Spinal cord (tissue), 4 donors: ENCODE measurements around the gene DMRT1. TPM values are rescaled to one million over a fixed set of nuclear protein-coding genes. Genes with fewer than 3 reads are reported as not detected.

Experiments
- polyA plus RNA-seq, 2 donors: library from polyadenylated mRNA; unstranded; fragments of 120-200 nt; gene quantifications; one replicate each; pipeline ENCODE4 v1.2.1, GENCODE V29; 2013; ENCODE audit not compliant: insufficient read length in 2 of 2
- small RNA-seq: library from RNA; depleted of rRNA; stranded (forward); fragments of <200 nt; gene quantifications from one replicate; pipeline ENCODE3, GENCODE V24; 2014; ENCODE audit warnings: low replicate concordance
- total RNA-seq, 2 donors: library from RNA; depleted of rRNA in 1 of 2; stranded (reverse); fragments of 120-200 nt in 1 of 2; fragments of >200 nt in 1 of 2; gene quantifications; one replicate each; pipeline versions ENCODE4 v1.2.3 to v1.2.4, GENCODE V29; 2013 to 2014

The DMRT1 gene
- total and polyA plus RNA-seq, 4 donors = 0.11 to 0.14 TPM; not detected in 2

Small RNA genes within 50 kb of the gene (small RNA-seq; reads per million reads assigned to genes)
- gene RNU6-1073P = not detected

Other genes starting within 250 kb of the DMRT1 start
- under 1 TPM; 0.30 to 0.72 TPM for gene DMRT3, start 135.0 kb downstream of the DMRT1 start, total RNA-seq
- gene DMRT3, start 135.0 kb downstream of the DMRT1 start, polyA plus RNA-seq = 1 to 10 TPM in 1 of 2 donors, under 1 TPM in 1; 0.72 to 1.0 TPM
- 1 to 10 TPM; 1.7 to 2.0 TPM for gene DMRT2, start 208.7 kb downstream of the DMRT1 start, total RNA-seq
- 1 to 10 TPM; 3.2 to 3.9 TPM for gene DMRT2, start 208.7 kb downstream of the DMRT1 start, polyA plus RNA-seq